GM19452 (cell line): Measurements from ENCODE around the gene ARX.

Experiments
- ATAC-seq: cut with Tn5 transposase; IDR thresholded peaks from one replicate; pipeline ENCODE4 v1.9.1; 2021; ENCODE audit not compliant: unreplicated experiment

Gene ARX

GRCh38 chrX:25001808-25002660 is 13.7 kb downstream of the ARX start:
- ATAC-seq = no peak

DNA sequence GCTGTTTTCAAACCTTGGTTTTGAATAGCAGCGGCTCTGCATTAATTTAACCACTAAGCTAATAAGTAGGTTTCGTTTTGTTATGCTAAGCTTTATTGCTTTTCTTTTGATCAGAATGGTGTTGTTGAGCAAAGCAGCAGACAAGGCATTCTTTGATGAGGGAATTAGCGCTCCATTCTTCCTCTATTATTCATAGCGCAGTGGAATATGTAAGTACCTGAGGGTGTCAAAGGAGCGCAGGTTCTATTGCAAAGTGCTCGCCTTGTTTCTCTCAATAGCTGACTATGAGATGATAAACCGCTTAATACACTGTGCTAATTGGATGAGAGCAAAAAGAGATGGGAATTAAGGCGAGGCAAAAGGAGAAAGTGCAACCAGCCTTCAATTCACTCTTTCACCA is 16.3 kb downstream of the ARX start:
- ATAC-seq = no peak

DNA sequence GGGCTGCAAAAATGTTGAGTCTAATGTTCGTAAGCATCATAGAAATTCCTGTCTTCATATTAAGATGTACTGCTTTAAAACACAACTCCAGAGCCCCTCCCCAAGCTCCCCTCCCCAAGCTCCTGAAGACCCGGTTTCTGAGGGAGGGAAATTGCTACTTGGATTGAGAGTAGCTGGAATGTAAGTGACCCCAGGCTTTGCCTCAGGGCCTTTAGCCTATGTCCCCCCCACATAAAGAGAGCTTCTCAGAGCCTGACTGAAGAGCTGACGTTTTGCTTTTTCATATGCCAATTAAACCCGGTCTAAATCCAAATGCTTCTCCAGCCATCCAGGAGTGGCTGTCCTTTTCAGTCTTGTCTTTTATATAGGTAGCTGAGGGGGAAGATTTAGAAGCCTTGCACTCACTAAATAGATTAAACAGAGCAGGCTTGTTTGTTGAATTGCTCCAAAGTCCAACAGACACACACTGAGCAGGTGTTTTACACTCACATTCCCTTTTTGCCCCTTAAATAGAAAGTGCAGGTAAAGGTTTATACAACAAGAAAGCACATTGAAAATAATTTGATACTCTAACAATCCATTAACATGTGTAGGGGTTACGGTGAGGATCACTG is 19.6 kb downstream of the ARX start:
- no peak for ATAC-seq

DNA sequence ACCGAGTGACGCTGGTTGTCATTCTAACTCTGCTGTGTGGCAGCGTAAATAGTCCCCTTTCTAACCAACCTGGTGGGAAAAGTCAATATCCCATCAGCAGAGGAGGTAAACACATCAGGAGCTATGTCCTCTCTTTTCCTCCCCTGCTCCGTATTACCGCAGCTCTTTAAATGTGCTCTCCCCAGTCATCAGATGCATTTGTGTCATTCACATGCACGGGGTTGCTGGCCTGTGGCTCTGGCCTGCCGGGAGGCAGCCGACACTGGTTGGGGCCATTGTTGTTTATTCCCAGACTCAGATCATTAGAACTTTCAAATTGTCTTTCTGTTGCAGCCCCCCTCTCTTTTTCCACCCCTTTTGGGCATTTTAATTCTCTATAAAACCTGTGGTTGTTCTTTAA is 21.9 kb downstream of the ARX start:
- ATAC-seq = no peak

GRCh38 chrX:24990535-24990934 is 25.2 kb downstream of the ARX start:
- ATAC-seq = no peak

GRCh38 chrX:24988314-24988713 is 27.5 kb downstream of the ARX start:
- no peak for ATAC-seq

DNA sequence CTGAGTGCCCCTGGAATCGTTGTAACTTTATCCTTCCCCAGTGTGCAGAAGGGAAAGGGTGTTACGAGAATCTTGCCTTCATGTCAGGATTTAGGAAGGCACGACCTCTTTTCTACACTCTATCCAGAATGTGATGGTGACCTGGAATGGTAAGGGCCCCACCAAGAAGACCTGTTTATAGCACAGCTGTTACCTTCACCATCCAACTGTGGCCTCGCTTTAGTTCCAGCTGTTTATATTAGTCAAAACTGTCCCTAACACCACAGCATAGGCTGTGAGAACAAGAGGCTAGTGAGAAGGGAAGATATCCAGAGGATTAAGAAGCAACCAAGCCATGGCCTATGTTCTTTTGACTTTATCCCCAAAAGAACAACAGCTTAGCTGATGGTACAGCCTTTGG is 28.0 kb downstream of the ARX start:
- ATAC-seq = no peak

- no peak for ATAC-seq
Measured at GRCh38 chrX:24985120-24985519, 30.6 kb downstream of the ARX start.

DNA sequence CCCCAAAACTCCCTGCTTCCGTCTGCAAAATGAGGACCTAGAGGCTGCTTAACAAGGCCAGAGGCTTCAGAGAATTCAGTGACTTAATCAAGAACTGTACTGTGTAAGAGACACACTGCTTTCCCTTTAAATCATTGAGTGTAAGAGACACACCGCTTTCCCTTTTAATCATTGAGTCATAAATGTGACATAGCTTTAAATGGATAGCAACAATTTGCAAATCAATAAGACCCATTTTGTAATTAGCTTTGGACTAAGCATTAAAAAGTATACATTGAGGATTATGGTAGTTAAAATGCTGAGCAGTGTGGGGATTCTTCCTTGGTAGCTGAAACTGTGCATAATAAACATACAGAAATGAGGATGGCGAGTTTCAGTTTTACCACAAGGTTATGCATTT is 31.8 kb downstream of the ARX start:
- ATAC-seq = no peak

- no peak for ATAC-seq
Measured at GRCh38 chrX:24982306-24982965, 33.3 kb downstream of the ARX start.

- no peak for ATAC-seq
Measured at GRCh38 chrX:24981030-24981429, 34.7 kb downstream of the ARX start.

DNA sequence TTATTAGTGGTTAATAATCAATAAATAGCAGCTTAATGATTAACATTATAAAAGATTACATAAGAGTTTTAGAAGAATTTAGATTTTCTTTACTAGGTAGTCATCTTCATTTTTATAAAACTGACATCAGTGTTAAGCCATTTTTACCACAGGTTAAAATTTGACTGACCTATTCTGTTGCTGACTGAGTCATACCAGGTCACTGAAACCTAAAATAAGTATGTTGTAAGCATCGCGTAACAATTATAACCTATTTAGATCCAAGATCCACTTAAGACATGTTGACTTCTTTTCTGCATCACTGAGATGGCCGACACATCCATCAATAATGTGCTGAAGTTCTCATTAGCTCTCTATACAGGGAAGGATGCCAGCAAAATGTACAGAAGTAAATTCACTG is 36.7 kb downstream of the ARX start:
- no peak for ATAC-seq

DNA sequence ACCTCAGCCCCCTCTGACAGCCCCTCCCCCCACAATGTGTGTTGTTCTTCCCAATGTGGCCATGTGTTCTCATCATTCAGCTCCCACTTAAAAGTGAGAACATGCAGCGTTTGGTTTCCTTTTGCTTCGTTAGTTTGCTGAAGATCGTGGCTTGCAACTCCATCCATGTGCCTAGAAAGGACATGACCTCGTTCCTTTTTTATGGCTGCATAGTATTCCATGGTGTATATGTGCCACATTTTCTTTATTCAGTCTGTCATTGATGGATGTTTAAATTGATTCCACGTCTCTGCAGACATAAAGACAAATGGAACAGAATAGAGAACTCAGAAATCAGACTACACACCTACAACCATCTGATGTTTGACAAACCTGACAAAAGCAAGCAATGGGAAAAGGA is 46.0 kb downstream of the ARX start:
- ATAC-seq = no peak

- no peak for ATAC-seq
Measured at GRCh38 chrX:24965372-24965771, 50.4 kb downstream of the ARX start.

- no peak for ATAC-seq
Measured at GRCh38 chrX:24963823-24964222, 51.9 kb downstream of the ARX start.

GRCh38 chrX:24961809-24962208 is 54.0 kb downstream of the ARX start:
- ATAC-seq = no peak

DNA sequence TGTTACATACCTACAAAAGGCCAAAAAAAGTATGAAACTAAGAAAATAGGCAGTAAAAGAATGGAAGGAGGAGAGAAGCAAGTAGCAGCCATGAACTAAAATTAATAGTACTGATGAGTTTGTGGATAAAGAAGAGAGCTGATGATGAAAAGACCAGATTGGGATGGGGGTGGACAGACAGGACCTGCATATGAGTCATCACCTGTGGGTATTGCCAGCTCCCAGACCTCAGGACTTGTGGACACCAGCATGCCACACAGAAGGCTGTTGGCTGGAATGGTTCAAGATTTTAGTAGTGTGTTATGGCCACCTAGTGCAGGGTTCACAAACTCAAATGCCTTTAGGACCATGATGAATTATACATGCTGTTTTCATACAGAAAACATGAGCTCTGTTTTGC is 58.9 kb downstream of the ARX start:
- ATAC-seq = no peak

- no peak for ATAC-seq
Measured at GRCh38 chrX:24955372-24955930, 60.3 kb downstream of the ARX start.

GRCh38 chrX:24954732-24955131 is 61.0 kb downstream of the ARX start:
- no peak for ATAC-seq
